Measurements from ENCODE around the gene NFRKB.

GRCh38 chr11:129854232-129854805 is 41.1 kb downstream of the NFRKB start:
- TF ChIP-seq POLR2A (IDR thresholded peaks at IDR 0.05) (no peak), CTCF (IDR thresholded peaks at IDR 0.05) (no peak)
